ENCODE results near the gene THNSL1.

GRCh38 chr10:25039531-25039930 is 23.1 kb downstream of the THNSL1 start:
- TF ChIP-seq GATA2 (IDR thresholded peaks at IDR 0.05; ENCODE audit: low read depth, low read length) (no peak), GATA3 (IDR thresholded peaks at IDR 0.05; ENCODE audit: low read depth, low read length) (no peak)
